Body of pancreas (tissue), 4 donors: Measurements from ENCODE around the gene CNIH2. TPM values are rescaled to one million over a fixed set of nuclear protein-coding genes. Genes with fewer than 3 reads are reported as not detected.
A peak's percentile ranks its signal among the peaks of the same experiment; 100 is the strongest.

Source experiments
- ATAC-seq: fragments of 150-250 bp; one replicate; pipeline ENCODE4 v1.9.1; 2016
- DNase-seq, 4 donors: peaks; one replicate each; pipeline ENCODE4 v3.0.0-alpha.2; 2019
- H3K27ac ChIP-seq, 4 donors: fragments of 200-600 bp; sonication (generic); 1 replicate in 3 of 4; 2 replicates in 1 of 4; pipeline versions ENCODE4 v1.5.1 to v1.6.1; 2016 to 2019; ENCODE audit warnings: mild to moderate bottlenecking in 1 of 4, mixed read lengths in 1 of 4, moderate library complexity in 1 of 4
- H3K27me3 ChIP-seq, 2 donors: fragments of 200-600 bp; sonication (generic); one replicate each; pipeline ENCODE4 v1.6.0; 2016; ENCODE audit warnings: mild to moderate bottlenecking in 1 of 2
- H3K36me3 ChIP-seq, 2 donors: fragments of 200-600 bp; sonication (generic); replicated peaks in 1 of 2; 2 replicates each; pipeline ENCODE4 v1.5.1; 2016; ENCODE audit warnings: low read depth in 2 of 2; ENCODE audit not compliant: insufficient read depth in 1 of 2
- H3K4me1 ChIP-seq: fragments of 200-600 bp; sonication (generic); one replicate; pipeline ENCODE4 v1.6.0; 2016
- H3K4me3 ChIP-seq, 2 donors: fragments of 200-600 bp; sonication (generic); 1 replicate in 1 of 2; 2 replicates in 1 of 2; pipeline ENCODE4 v1.5.1; 2016 to 2019
- H3K9me3 ChIP-seq, 3 donors: fragments of 200-600 bp; sonication (generic); 1 replicate in 2 of 3; 2 replicates in 1 of 3; pipeline ENCODE4 v1.5.1; 2016
- CTCF ChIP-seq, 7 experiments: fragments of 450-650 bp in 4 of 7; fragments of 200-600 bp in 3 of 7; sonication (generic) in 3 of 7; IDR thresholded peaks; one replicate each; pipeline ENCODE4 v1.5.1; 2016 to 2019; ENCODE audit warnings: antibody characterized with exemption in 7 of 7
- POLR2A ChIP-seq, 3 donors: fragments of 450-650 bp; IDR thresholded peaks; one replicate each; pipeline ENCODE4 v1.6.1; 2016; ENCODE audit warnings: antibody characterized with exemption in 3 of 3, mild to moderate bottlenecking in 2 of 3
- WGBS, 2 donors: methylation state at CpG; one replicate each; pipeline ENCODE4 v1.1.5; 2017; 5-methylcytosine and 5-hydroxymethylcytosine counted together
- intact Hi-C: fragments of 100-400 bp; cut with DNase I; formaldehyde crosslinking; loops from one replicate; pipeline ENCODE4 v1.15.1; 2023
- total RNA-seq, 2 donors: library from RNA; depleted of rRNA; stranded (reverse); fragments of >200 nt; gene quantifications; one replicate each; pipeline ENCODE4 v1.1.0, GENCODE V29; 2016

CNIH2 gene
- total RNA-seq, 2 donors from 2014 or later: 3.6 to 4.6 TPM

- H3K9me3 ChIP-seq: no peaks in the 10 kb centered on the region
- H3K36me3 ChIP-seq: no peaks in the 10 kb centered on the region
- H3K4me1 ChIP-seq: peaks cover 21% of the 10 kb centered on the region
- no peak for TF ChIP-seq CTCF (IDR thresholded peaks at IDR 0.05)
- no peak for TF ChIP-seq POLR2A (IDR thresholded peaks at IDR 0.05)
- peak overlapping the region in 1 of 4 donors; percentile 67 for H3K27ac ChIP-seq
- no peak overlapping the region for H3K4me3 ChIP-seq
- DNase-seq (no peak), ATAC-seq (no peak)
- intact Hi-C loops: no loop called here
- no peaks in the 10 kb centered on the region for H3K27me3 ChIP-seq
- WGBS, 2 donors: 85 to 87% methylated on average over 12 to 14 of the region's 14 CpGs
These were observed 37.5 kb downstream of the CNIH2 start for GRCh38 chr11:66315498-66315885.

GRCh38 chr11:66315921-66316811, 38.2 kb downstream of the CNIH2 start:
- Histone ChIP-seq H3K27ac (peak overlapping the region in 2 of 4 donors; percentile 65 to 67), H3K4me1 (peaks cover 21% of the 10 kb centered on the region), H3K4me3 (no peak overlapping the region), H3K9me3 (no peaks in the 10 kb centered on the region), H3K36me3 (no peaks in the 10 kb centered on the region), H3K27me3 (no peaks in the 10 kb centered on the region)
- no peak for ATAC-seq
- no peak for DNase-seq
- TF ChIP-seq POLR2A (IDR thresholded peaks at IDR 0.05) (no peak), CTCF (IDR thresholded peaks at IDR 0.05) (no peak)
- 67 to 88% methylated on average over 10 to 38 of the region's 52 CpGs for WGBS, 2 donors
- intact Hi-C loops: no loop called here

- intact Hi-C loops: no loop called here
These were observed 38.9 kb downstream of the CNIH2 start, which contains the start of gene CD248 for GRCh38 chr11:66316849-66317251. Gene CD248 (minus strand): TSS chr11:66317044. CDS start chr11:66317027, 17 bp downstream.

GRCh38 chr11:66317322-66317722, 39.3 kb downstream of the CNIH2 start:
- H3K27me3 ChIP-seq: no peaks in the 10 kb centered on the region
- H3K4me3 ChIP-seq: no peak overlapping the region
- no peak for ATAC-seq
- H3K27ac ChIP-seq: peak overlapping the region in 3 of 4 donors; percentile 8 to 67 (median 65)
- no peak for DNase-seq
- H3K9me3 ChIP-seq: no peaks in the 10 kb centered on the region
- H3K36me3 ChIP-seq: no peaks in the 10 kb centered on the region
- WGBS, 2 donors: 40 to 48% methylated on average over 4 to 14 of the region's 14 CpGs
- TF ChIP-seq CTCF (IDR thresholded peaks at IDR 0.05) (no peak), POLR2A (IDR thresholded peaks at IDR 0.05) (no peak)
- intact Hi-C loops: no loop called here
- H3K4me1 ChIP-seq: peaks cover 13% of the 10 kb centered on the region

More at GRCh38 chr11:66316849-66317251, 38.9 kb downstream of the CNIH2 start, which contains the start of gene CD248:
- no peaks in the 10 kb centered on the region for H3K9me3 ChIP-seq
- WGBS, 2 donors: 49% methylated on average over 13 of the region's 29 CpGs; no CpG with 5 or more reads in 1 of the 2 donors
- H3K4me1 ChIP-seq: peaks cover 18% of the 10 kb centered on the region
- no peak within 1 kb of the TSS for H3K4me3 ChIP-seq
- H3K36me3 ChIP-seq: no peaks in the 10 kb centered on the region
- H3K27ac ChIP-seq: peak within 1 kb of the TSS in 3 of 4 donors; percentile 8 to 67 (median 65)
- DNase-seq (peak in 1 of 4 donors; percentile 40), ATAC-seq (no peak)
- H3K27me3 ChIP-seq: no peaks in the 10 kb centered on the region
- no peak for TF ChIP-seq POLR2A (IDR thresholded peaks at IDR 0.05)
- no peak for TF ChIP-seq CTCF (IDR thresholded peaks at IDR 0.05)
